Left kidney (tissue), 2 donors: ENCODE data around the gene PIP5K1C. TPM values are rescaled to one million over a fixed set of nuclear protein-coding genes. Genes with fewer than 3 reads are reported as not detected.

Source experiments
- DNase-seq: peaks from one replicate; pipeline ENCODE4 v3.0.0-alpha.2; 2013
- polyA plus RNA-seq: library from polyadenylated mRNA; unstranded; fragments of 120-200 nt; gene quantifications from one replicate; pipeline ENCODE4 v1.2.1, GENCODE V29; 2013; ENCODE audit not compliant: insufficient read length

The PIP5K1C gene
- polyA plus RNA-seq, 1 donor, result 21.1 TPM

GRCh38 chr19:3610745-3611717, 89.2 kb downstream of the PIP5K1C start:
- no peak for DNase-seq

- DNase-seq, result no peak
Measured at GRCh38 chr19:3609779-3610719, 90.2 kb downstream of the PIP5K1C start.

GRCh38 chr19:3608750-3609322, 91.4 kb downstream of the PIP5K1C start:
- no peak for DNase-seq

GRCh38 chr19:3608079-3608641, 92.1 kb downstream of the PIP5K1C start:
- no peak for DNase-seq

DNA sequence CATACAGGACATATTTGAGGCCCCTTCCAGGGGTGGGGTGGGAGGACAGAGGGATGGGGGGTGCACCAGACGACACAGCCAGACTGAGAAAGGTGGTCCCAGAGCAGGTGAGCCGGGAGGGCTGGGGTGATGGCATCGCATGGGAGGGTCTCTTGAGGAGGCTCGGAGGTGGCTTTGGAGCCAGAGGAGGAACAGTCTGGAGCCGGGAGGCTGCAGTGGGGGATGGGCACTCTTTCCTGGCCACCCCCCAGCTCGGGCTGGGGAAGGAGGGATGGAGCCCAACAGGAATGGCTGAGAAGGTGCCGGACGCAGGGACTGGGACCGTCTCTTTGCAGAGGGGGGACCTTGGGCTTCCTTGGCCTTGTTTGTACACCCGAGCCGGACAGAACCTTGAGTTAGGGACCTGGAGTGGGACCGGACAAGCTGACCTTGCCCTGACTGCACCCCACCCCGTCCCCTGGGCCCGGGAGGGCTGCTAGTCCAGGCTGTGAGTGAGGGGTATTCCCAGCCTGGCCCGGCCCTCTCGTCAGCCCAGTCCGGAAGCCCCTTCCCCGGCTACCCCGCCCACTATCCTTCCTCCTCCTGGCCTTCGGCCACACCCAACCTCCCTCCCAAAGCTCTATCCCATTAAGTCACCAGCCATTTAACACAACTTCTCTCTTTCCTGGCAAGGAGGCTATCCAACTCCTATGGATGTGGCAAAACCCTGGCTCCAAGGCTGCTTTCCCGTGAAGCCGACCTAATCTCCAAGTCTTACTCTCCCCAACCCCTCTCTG, 92.8 kb downstream of the PIP5K1C start:
- DNase-seq, result no peak

DNA sequence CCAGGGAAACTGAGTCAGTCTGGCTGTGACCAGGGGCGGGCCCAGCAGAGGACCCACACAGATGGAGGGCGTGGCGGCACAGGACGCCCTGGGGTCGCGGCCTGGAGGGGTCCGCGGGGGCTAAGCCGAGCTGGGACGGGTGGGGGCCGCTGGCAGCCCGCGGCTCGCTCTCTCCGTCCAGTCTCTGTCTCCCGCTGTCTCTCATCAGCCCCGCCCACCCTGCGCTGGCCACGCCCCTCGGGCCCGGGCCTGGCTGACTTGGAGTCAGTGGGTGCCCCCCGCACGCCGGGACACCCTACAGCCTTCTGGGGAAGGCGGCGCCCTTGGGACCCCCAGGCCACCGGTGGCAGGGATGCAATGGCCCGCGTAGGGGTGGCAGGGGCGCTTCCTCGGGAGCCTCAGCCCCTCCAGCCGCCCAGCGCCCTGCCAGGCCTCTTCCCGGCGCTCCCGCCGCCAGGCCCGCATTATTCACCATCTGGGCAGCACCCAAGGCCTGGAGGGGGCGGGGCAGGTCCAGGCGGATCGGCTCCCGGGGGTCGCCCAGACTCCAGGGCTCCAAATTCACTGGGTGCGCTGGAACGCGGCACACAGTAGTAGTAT, 93.5 kb downstream of the PIP5K1C start, which contains the start of gene TBXA2R:
TBXA2R (minus strand) TSS at position 186 of the 600 bp plus-strand sequence. CDS start 6,241 bp downstream, outside the sequence.
- DNase-seq, result no peak

DNA sequence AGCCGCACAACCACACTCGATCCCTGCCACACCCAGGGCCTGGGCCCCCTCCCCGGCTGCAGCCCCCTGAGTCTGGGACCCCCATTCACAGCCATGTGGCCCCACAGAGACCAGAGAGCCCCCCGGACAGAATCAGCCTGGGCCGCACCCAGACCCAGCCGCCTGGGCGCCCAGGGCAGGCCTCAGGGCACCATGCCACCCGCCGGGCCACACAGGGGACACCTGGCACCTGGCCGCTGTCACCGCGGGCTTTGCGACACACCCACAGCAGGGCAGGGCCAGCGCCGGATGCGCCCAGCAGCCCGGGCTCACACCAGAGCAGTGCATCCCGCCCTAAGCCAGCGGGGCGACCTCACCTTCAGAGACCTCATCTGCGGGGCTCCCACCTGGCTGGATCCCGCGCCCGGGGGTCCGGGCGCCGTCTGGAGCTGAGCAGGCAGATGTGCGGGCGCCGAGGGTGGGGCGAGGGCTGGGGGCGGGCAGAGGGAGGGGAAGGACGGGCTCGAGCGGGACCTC, 94.0 kb downstream of the PIP5K1C start:
- no peak for DNase-seq

DNA sequence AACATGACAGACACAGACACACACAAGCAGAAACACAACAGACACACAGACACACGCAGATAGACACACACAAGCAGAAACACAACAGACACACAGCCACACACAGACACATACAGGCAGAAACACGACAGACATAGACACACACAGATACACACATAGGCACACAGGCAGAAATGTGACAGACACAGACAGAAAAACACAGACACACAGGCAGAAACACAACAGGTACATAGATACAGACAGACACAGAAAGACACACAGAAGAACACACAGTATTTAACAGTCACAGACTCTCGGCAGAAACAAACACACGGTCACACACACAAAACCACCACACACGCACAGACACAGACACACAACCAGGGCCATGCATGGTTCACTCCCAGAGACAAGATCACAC, 94.5 kb downstream of the PIP5K1C start:
- no peak for DNase-seq

DNA sequence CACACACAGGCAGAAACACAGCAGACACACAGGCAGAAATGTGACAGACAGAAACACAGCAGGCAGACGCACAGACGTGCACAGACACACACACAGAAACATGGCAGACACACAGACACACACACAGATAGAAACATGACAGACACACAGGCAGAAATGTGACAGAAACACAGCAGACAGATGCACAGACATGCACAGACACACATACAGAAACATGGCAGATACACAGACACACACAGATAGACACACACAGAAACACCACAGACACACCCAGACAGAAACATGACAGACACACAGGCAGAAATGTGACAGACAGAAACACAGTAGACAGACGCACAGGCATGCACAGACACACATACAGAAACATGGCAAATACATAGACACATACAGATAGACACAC, 94.9 kb downstream of the PIP5K1C start:
- DNase-seq, result no peak

- DNase-seq, result no peak
Measured at GRCh38 chr19:3604987-3605343, 95.3 kb downstream of the PIP5K1C start.

DNA sequence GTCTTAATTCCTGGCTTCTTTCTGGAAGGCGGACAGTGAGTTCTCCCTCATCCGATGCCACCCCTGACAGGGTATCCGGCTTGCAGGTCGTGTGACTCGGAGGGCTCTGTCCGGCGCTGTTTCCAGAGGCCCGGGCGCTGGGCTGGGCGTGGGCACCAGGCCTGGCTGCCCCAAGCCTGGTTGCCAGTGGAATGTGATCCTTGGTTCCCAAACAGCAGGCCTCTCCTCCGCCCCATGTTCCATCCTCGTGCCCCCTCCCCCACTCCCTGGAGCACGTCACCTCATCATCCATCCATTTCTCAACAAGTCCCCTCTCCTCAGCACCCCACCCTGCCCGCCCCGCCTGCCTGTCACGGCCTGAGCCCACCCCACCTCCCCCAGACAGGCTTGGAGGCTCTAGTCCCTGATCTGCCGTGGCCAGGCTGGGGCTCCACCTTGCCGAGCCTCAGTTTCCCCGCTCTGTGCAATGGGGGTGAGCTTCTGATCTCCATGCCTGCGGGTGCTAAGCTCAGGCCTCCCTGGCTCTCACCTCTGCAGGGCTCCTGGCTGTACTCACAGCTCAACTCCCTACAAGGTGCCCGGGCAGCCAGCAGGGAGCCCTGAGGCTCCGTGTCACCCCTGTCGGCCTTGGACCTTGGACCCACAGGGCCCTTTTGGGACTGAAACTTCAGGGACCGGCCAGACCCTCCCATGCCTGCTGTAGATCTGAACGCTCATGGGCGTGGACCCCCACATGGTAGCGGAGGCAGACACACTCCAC, 95.9 kb downstream of the PIP5K1C start:
- DNase-seq, result no peak

DNA sequence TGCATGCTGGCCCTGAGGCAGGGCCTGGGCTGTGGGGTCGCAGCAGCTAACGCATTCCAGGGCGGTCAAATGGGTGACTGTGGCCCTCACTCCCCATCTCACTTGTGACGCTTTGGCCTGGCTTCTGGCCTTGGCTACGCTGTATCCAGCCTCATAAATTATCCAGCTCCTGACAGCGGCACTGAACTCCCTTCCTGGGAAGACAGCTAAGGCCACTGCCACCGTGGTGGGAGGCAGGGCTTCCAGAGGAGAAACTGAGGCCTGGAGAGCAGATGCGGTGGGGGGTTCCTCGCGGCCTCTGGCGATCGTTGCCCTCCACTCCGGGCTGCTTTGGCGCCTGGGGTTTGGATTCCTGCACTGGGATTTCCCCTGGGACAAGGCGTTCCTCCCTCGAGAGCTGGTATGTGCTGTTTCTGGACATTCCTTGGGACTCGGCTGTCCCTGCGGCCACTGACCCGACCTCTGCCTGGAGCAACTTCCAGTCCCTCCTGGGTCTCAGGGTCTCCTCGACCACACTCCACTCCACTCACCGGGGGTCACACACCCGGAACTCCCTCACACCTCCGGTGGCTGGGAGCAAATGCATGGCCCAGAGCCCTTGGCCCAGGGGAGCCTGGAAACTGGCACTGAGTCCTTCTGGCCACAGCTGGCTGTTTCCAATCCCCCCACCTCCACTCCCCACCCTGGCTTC, 97.0 kb downstream of the PIP5K1C start:
- no peak for DNase-seq

GRCh38 chr19:3601021-3601420, 99.2 kb downstream of the PIP5K1C start:
- no peak for DNase-seq

DNA sequence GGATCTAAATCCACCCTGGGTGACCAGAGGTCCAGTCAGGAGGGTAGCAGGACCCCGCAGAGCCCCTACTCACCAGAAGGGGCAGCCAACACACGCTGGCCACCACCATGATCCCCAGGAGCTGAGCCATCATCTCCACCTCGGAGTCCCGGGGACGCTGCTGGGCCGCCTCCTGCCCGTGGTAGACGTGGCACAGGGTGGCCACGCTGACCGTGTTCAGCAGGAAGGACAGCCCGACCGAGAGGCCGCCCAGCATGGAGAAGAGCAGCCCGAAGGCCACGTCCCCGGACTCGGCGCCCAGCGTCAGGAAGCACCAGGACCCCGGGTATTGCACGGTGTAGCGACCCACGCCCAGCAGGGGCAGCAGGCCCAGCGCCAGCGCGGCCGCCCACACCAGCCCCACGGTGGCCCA, 100.5 kb downstream of the PIP5K1C start:
- DNase-seq, result no peak

DNA sequence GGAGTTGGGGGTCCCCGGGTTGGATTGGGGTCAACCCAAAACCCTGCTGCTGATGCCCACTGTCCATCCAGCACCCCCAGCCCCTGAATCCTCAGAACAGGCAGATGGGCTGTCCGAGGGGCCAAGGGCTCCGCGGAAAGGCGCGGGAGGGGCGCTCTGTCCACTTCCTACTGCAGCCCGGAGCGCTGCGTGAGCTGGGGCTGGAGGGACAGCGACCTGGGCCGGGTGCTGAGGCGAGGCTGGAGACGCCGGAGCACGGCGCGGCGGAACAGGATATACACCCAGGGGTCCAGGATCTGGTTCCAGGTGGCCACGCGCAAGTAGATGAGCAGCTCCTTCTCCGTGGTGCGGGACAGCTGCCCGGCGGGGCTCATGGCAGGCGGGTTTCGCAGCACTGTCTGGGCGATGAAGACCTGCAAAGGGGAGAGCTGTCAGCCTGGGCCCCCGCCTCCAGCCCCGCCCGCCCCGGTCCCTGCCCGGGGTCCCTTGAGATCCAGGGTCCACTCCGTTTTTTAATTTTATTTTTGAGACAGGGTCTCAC, 104.7 kb downstream of the PIP5K1C start:
- no peak for DNase-seq

DNA sequence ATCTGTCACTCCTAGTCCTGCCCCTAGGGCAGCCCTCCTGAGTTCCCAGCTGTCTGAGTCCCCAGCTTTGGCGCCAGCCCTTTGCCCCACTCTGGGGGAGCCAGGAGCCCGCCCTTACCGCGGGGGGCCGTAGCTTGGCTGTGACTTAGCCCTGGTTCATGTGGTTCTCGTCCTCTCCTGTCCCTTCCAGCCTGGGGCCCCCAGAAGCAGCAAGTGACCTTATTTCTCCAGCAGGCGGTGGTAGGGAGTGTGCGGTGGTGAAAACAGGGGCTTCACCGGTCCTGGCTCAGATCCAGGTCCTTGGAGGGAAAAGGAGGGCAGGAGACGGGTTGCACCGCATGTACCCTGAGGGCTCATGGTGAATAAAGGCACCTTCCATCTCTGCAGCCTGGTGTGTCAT, 107.1 kb downstream of the PIP5K1C start:
- DNase-seq, result no peak

GRCh38 chr19:3591876-3592613, 108.2 kb downstream of the PIP5K1C start:
- no peak for DNase-seq
